SK-N-SH treated with all-trans-retinoic acid at 6 μM for 48 hours (cell line): ENCODE results near the gene ERI2.
"Not testable (repeated sequence)": the region's sequence is repeated elsewhere in the genome, so short reads cannot be mapped to it uniquely, and the experiment has no call there.

ENCODE experiments used
- ZFP30 ChIP-seq: fragments of 450-650 bp; formaldehyde crosslinking; IDR thresholded peaks from 2 replicates; pipeline ENCODE4 v1.5.0; 2022; ENCODE audit warnings: mild to moderate bottlenecking, moderate library complexity
- ZNF70 ChIP-seq: fragments of 450-650 bp; formaldehyde crosslinking; IDR thresholded peaks from 2 replicates; pipeline ENCODE4 v1.5.0; 2020; ENCODE audit warnings: mild to moderate bottlenecking, moderate library complexity

- not testable (repeated sequence) for TF ChIP-seq ZFP30, ZNF70 (CRISPR knock-in tag)
Observed at GRCh38 chr16:20764448-20764847, 41.8 kb downstream of the ERI2 start.
